ENCODE data around the gene RPL7A. TPM values are rescaled to one million over a fixed set of nuclear protein-coding genes. Genes with fewer than 3 reads are reported as not detected.
A peak's percentile ranks its signal among the peaks of the same experiment; 100 is the strongest.

The RPL7A gene
- total and polyA plus RNA-seq, 5 experiments from 2014 or later, result 1,183 to 2,355 (median 1,387) TPM

DNA sequence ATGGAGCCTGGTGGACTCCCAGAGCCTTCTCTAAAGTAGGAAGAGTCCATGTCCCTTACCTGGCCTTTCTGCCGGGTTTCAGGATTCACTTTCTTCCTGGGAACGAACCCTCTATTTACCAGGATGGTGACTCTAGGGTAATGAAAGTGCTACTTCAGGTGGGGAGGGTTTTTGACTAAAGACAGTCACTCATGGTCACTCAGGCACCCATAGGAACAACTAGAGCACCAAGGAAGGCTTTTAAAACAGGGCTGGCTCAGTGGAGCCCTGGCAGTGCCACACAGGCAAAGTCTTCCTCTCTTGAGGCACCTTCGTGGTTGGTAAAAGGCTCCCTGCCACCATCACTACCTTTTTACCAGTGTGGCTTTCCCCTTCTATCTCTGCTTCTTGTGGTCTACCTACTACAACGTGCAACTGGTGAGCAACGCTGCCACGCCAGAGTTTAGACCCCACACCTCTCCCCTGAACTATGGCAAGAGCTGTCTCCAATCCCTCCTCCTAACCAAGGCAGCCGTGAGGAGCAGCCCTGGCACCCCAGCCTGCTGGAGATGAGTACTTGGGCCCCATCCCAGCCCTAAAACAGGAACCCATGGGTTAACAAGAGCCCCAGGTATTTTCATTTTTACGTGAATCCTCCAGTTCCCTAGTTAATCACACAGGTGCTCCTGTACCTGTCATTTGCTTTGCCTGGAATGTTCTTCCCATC lies 4.8 kb downstream of the RPL7A start:
- no peaks in the 10 kb centered on the region for H3K27me3 Mint-ChIP-seq
- no peaks in the 10 kb centered on the region for H3K9me3 Mint-ChIP-seq
- POLR2A ChIA-PET, result interaction anchor here (1.3 to 7.4 kb wide), 2 partner anchors 19 to 20 kb away, joined by 3 to 106 read pairs; partner anchors contain the start of genes STKLD1 and SURF4
- H3K4me3 Mint-ChIP-seq, result peak overlapping the region in 1 of 10 donors; percentile 28
- no peak for DNase-seq
- no peak for ATAC-seq
- H3K27ac Mint-ChIP-seq, result peak overlapping the region in 3 of 10 donors; percentile 66 to 87 (median 84)
- peaks cover 0 to 53% (median 21%) of the 10 kb centered on the region in 3 donors for H3K36me3 Mint-ChIP-seq
- peaks cover 17 to 54% (median 42%) of the 10 kb centered on the region in 4 donors for H3K4me1 Mint-ChIP-seq

DNA sequence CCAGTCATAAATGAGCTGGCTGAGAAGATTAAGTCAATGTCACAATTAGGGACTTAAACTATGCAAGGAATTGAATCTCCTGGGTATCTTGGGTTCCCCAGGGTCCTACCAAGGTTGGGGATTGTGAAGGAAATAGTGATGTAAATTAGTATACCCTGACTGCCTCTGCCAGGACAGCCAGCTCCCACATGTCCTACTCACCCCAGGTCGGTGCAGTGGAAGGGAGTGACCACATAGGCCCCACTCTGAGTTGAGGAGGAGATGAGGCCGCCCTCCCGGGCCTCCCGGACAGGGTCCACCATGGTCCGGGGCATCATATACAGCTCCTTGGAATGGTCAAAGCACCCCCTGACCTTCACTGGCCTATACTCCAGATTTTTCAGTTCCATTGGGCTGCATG lies 5.5 kb downstream of the RPL7A start:
- H3K27me3 Mint-ChIP-seq, result no peaks in the 10 kb centered on the region
- H3K27ac Mint-ChIP-seq, result peak overlapping the region in 2 of 10 donors; percentile 53 to 87
- peaks cover 18 to 58% (median 43%) of the 10 kb centered on the region in 4 donors for H3K4me1 Mint-ChIP-seq
- POLR2A ChIA-PET, result interaction anchor here (1.3 to 7.8 kb wide), 2 partner anchors 19 to 20 kb away, joined by 3 to 143 read pairs; no protein-coding TSS in a partner anchor
- peaks cover 0 to 53% (median 20%) of the 10 kb centered on the region in 3 donors for H3K36me3 Mint-ChIP-seq
- no peak for DNase-seq
- H3K4me3 Mint-ChIP-seq, result peak overlapping the region in 3 of 10 donors; percentile 24 to 83 (median 54)
- H3K9me3 Mint-ChIP-seq, result no peaks in the 10 kb centered on the region
- ATAC-seq, result no peak

- Mint-ChIP-seq H3K36me3 (peaks cover 0 to 46% (median 18%) of the 10 kb centered on the region in 3 donors), H3K4me3 (peak overlapping the region; percentile 22 to 93 (median 86)), H3K27ac (peak overlapping the region in 8 of 10 donors; percentile 14 to 93 (median 44)), H3K27me3 (no peaks in the 10 kb centered on the region), H3K4me1 (peaks cover 19 to 53% (median 35%) of the 10 kb centered on the region in 4 donors), H3K9me3 (no peaks in the 10 kb centered on the region)
- POLR2A ChIA-PET, result interaction anchor here (1.0 to 7.8 kb wide), 5 partner anchors 8 to 324 kb away, joined by 3 to 143 read pairs (median 15); partner anchors contain the start of genes GTF3C5 and SURF6
- no peak for ATAC-seq
- no peak for DNase-seq
These were observed 6.7 kb downstream of the RPL7A start for GRCh38 chr9:133354766-133355165.

DNA sequence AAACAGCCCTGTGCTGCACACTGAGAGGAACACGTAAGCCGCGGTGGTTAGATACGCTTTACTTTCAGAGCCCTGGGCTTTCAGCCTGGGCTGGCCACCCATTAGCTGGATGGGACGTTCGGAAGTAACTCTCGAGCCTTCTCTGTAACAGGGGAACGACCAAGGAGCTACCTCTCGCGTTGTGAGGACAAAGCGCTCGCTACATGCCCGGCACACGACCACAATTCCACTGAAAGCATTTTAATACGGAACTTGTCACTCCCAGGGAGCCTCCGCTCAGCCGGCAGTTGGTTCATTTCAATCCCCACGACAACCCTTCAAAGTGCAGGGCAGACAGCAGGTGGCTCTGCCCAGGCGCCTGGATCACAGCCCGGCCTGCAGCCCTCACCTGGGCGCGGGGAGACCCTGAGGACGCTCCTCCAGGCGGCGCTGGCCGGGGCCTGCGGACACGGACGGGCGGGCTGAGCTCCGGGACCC lies 7.9 kb downstream of the RPL7A start:
- DNase-seq, result no peak
- peak overlapping the region; percentile 67 to 95 (median 90) for H3K27ac Mint-ChIP-seq
- POLR2A ChIA-PET, result interaction anchor here (0.7 to 7.8 kb wide), 18 partner anchors 8 to 325 kb away, joined by 3 to 143 read pairs (median 7); partner anchors contain the start of genes CACFD1, GTF3C5, MED22 and RPL7A
- peak; percentile 48 to 53 for ATAC-seq
- H3K4me3 Mint-ChIP-seq, result peak overlapping the region; percentile 76 to 93 (median 86)
- peaks cover 0 to 42% (median 9%) of the 10 kb centered on the region in 3 donors for H3K36me3 Mint-ChIP-seq
- H3K4me1 Mint-ChIP-seq, result peaks cover 20 to 48% (median 29%) of the 10 kb centered on the region in 4 donors
- H3K9me3 Mint-ChIP-seq, result no peaks in the 10 kb centered on the region
- H3K27me3 Mint-ChIP-seq, result no peaks in the 10 kb centered on the region

GRCh38 chr9:133356391-133357091 lies 8.5 kb downstream of the RPL7A start, which contains the start of the genes SURF1 and SURF2:
TSS of gene SURF1 (minus strand) at chr9:133356487. CDS start at chr9:133356453, 34 bp downstream.
TSS of gene SURF2 (plus strand) at chr9:133356550. CDS start at chr9:133356593, 43 bp downstream.
- Mint-ChIP-seq H3K4me1 (peaks cover 20 to 48% (median 32%) of the 10 kb centered on the region in 4 donors), H3K4me3 (peak within 1 kb of the TSS; percentile 82 to 93 (median 86)), H3K36me3 (peaks cover 0 to 42% (median 4%) of the 10 kb centered on the region in 3 donors), H3K9me3 (no peaks in the 10 kb centered on the region), H3K27me3 (no peaks in the 10 kb centered on the region), H3K27ac (peak within 1 kb of the TSS; percentile 67 to 95 (median 90))
- ATAC-seq (peak; percentile 92 to 94), DNase-seq (peak; percentile 78 to 93 (median 86))
- POLR2A ChIA-PET, result interaction anchor here (0.8 to 7.8 kb wide), 14 partner anchors 9 to 326 kb away, joined by 3 to 143 read pairs (median 8); partner anchors contain the start of genes CACFD1, GTF3C5, MED22 and RPL7A

- no peaks in the 10 kb centered on the region for H3K9me3 Mint-ChIP-seq
- H3K27me3 Mint-ChIP-seq, result no peaks in the 10 kb centered on the region
- POLR2A ChIA-PET, result interaction anchor here (1.9 to 7.8 kb wide), 6 partner anchors 8 to 102 kb away, joined by 8 to 143 read pairs (median 9); partner anchors contain the start of genes CACFD1, MED22, RPL7A and STKLD1
These were observed 9.6 kb downstream of the RPL7A start for GRCh38 chr9:133357656-133358055.

DNA sequence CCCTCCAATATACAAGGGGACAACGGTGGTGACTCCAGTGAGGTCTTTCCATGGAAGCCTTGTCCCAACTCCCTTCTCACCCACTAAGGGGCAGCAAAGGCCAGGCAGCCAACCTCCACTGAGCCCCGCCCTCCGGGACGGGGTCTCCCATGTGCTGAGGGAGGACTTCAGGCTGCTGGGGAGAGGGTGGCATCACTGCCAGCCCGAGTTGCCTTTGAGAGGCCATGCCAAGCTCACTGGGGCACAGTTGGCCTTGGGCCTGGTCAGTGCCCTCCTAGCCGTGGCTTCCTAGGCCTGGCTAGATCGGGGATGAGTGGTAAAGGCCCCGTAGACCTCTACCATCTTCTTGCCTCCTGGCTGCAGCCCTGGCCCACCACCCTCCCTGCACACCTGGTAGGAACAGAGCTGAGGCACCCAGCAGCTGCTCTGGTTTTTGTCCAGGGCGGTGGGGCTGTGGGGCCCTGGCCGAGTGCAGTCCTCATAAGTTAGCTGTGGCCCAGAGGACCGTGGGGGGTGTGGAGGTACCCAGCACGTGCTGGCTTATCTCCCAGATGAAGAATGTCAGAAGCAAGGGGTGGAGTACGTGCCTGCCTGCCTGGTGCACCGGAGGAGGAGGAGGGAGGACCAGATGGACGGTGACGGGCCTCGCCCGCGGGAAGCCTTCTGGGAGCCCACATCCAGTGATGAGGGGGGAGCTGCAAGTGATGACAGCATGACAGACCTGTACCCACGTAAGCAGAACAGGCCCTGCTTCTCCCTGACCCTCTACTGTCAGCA lies 11.6 kb downstream of the RPL7A start:
- POLR2A ChIA-PET, result interaction anchor here (1.1 to 7.8 kb wide), 3 partner anchors 11 to 17 kb away, joined by 3 to 143 read pairs (median 3); partner anchors contain the start of gene STKLD1
- Mint-ChIP-seq H3K9me3 (no peaks in the 10 kb centered on the region), H3K36me3 (peaks cover 0 to 55% (median 9%) of the 10 kb centered on the region in 3 donors), H3K4me1 (peaks cover 17 to 46% (median 33%) of the 10 kb centered on the region in 4 donors), H3K27me3 (no peaks in the 10 kb centered on the region), H3K4me3 (peak overlapping the region in 4 of 10 donors; percentile 24 to 85 (median 40)), H3K27ac (peak overlapping the region in 6 of 10 donors; percentile 37 to 77 (median 51))
- ATAC-seq (no peak), DNase-seq (peak in 2 of 10 donors; percentile 22 to 24)

More at GRCh38 chr9:133357656-133358055, 9.6 kb downstream of the RPL7A start:
- peaks cover 0 to 45% (median 0%) of the 10 kb centered on the region in 3 donors for H3K36me3 Mint-ChIP-seq
- H3K27ac Mint-ChIP-seq, result peak overlapping the region in 9 of 10 donors; percentile 47 to 90 (median 84)
- peaks cover 21 to 43% (median 32%) of the 10 kb centered on the region in 4 donors for H3K4me1 Mint-ChIP-seq
- H3K4me3 Mint-ChIP-seq, result peak overlapping the region; percentile 58 to 90 (median 82)
- ATAC-seq (no peak), DNase-seq (no peak)

DNA sequence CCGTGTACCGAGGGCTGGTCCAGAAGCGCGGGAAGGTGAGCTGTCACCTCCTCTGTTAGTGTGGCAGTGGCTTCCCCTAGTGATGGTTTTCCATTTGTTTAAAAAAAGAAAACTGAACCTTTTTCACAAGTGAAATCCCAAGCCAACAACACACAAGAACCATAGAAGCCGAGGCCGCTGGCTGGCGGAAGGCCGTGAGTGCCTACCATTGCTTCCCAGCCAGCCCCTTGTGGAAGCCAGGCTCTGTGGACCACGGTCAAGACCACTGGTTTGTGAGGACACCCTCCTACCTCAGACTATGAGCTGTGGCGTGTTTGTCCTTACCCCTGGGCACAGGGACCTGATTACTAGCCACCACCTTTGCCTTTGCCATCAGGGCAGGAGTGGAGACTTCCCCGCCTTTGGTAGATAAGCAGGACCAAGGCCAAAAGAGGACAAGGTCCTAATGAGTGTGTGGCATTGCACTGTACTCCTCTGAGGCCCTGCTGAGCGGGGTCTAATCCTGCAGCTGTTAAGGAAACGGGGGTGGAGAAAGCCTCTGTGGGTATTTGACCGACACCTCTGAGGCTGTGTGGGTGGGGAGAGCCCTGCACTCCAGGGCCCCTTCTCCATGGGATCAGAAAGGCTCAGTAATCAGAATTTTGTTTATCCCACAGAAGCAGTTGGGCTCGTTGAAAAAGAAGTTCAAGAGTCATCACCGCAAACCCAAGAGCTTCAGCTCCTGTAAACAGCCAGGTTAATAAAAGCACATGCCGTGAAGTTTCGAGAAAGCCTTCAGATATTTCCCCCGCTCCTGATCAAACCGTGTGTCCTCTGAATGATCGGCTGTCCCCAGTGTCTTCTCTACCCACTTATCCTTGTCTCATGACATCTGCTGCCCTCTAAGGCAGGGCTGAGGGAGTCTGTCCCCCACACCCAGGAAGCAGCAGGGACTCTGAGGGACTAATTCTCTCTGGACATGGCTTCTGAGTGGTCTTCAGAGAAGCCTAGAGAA lies 12.7 kb downstream of the RPL7A start:
- H3K4me1 Mint-ChIP-seq, result peaks cover 17 to 43% (median 30%) of the 10 kb centered on the region in 4 donors
- H3K4me3 Mint-ChIP-seq, result no peak overlapping the region
- peaks cover 0 to 66% (median 9%) of the 10 kb centered on the region in 3 donors for H3K36me3 Mint-ChIP-seq
- POLR2A ChIA-PET, result interaction anchor here (7.8 kb wide), 1 partner anchor 12 kb away, joined by 143 read pairs; no protein-coding TSS in a partner anchor
- no peak for ATAC-seq
- H3K27me3 Mint-ChIP-seq, result no peaks in the 10 kb centered on the region
- H3K27ac Mint-ChIP-seq, result peak overlapping the region in 8 of 10 donors; percentile 28 to 78 (median 57)
- DNase-seq, result no peak
- no peaks in the 10 kb centered on the region for H3K9me3 Mint-ChIP-seq

GRCh38 chr9:133361507-133362092 lies 13.6 kb downstream of the RPL7A start:
- DNase-seq (no peak), ATAC-seq (no peak)
- H3K4me1 Mint-ChIP-seq, result peaks cover 19 to 49% (median 32%) of the 10 kb centered on the region in 4 donors
- H3K27ac Mint-ChIP-seq, result peak overlapping the region in 7 of 10 donors; percentile 37 to 73 (median 44)
- no peaks in the 10 kb centered on the region for H3K27me3 Mint-ChIP-seq
- H3K9me3 Mint-ChIP-seq, result no peaks in the 10 kb centered on the region
- no peak overlapping the region for H3K4me3 Mint-ChIP-seq
- H3K36me3 Mint-ChIP-seq, result peaks cover 0 to 74% (median 9%) of the 10 kb centered on the region in 3 donors
- POLR2A ChIA-PET, result interaction anchor here (1.4 kb wide), 1 partner anchor 12 kb away, joined by 3 read pairs; no protein-coding TSS in a partner anchor
